Coronary artery (tissue), 2 donors: ENCODE results near the gene KCNK3.

Source experiments
- DNase-seq: peaks from one replicate; pipeline ENCODE4 v3.0.0-alpha.2; 2017; ENCODE audit warnings: low spot score
- H3K27ac ChIP-seq, 2 donors: fragments of 200-600 bp; sonication (generic); one replicate each; pipeline ENCODE4 v1.5.1; 2016 to 2019
- H3K4me3 ChIP-seq: fragments of 200-600 bp; sonication (generic); 2 replicates; pipeline ENCODE4 v1.5.1; 2016; ENCODE audit warnings: mild to moderate bottlenecking, moderate library complexity
- TF ChIP-seq, protein P1 (sequence below): fragments of 200-600 bp; sonication (generic); IDR thresholded peaks from one replicate; pipeline ENCODE4 v1.5.1; 2019; ENCODE audit warnings: antibody characterized with exemption

Gene KCNK3

DNA sequence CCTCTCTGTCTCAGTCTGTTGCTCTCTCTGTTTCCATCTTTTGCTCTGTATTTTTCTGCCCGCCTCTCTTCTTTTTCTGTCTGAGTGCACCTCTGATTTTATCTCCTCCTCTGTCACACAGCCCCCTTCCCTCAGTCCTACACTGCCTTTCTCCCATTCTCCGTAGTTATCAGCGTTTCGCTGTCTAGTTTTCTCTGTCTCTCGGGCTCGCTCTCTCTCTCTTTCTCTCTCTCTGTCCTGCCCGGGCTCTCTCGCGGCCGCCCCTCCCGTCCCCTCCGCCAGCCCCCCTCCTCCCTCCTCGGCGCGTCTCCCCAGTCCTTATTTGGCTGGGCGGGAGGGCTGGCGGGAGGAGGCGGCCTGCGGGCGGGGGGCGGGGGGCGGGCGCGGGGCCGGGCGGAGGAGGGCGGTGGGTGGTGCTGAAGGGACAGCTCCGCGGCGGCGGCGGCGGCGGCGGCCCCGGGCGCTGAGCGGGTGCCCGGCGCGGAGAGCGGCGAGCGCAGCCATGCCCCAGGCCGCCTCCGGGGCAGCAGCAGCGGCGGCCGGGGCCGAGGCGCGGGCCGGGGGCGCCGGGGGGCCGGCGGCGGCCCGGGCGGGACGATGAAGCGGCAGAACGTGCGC, at the start of gene KCNK3:
Gene KCNK3 (plus strand): TSS at position 444 of the 618 bp plus-strand sequence. CDS start 154 bp downstream, at position 598.
- peak within 1 kb of the TSS; percentile 84 to 94 for H3K27ac ChIP-seq
- peak within 1 kb of the TSS; percentile 73 for H3K4me3 ChIP-seq
- TF ChIP-seq, protein P1, sequence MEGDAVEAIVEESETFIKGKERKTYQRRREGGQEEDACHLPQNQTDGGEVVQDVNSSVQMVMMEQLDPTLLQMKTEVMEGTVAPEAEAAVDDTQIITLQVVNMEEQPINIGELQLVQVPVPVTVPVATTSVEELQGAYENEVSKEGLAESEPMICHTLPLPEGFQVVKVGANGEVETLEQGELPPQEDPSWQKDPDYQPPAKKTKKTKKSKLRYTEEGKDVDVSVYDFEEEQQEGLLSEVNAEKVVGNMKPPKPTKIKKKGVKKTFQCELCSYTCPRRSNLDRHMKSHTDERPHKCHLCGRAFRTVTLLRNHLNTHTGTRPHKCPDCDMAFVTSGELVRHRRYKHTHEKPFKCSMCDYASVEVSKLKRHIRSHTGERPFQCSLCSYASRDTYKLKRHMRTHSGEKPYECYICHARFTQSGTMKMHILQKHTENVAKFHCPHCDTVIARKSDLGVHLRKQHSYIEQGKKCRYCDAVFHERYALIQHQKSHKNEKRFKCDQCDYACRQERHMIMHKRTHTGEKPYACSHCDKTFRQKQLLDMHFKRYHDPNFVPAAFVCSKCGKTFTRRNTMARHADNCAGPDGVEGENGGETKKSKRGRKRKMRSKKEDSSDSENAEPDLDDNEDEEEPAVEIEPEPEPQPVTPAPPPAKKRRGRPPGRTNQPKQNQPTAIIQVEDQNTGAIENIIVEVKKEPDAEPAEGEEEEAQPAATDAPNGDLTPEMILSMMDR: no peak
- peak; percentile 84 for DNase-seq

DNA sequence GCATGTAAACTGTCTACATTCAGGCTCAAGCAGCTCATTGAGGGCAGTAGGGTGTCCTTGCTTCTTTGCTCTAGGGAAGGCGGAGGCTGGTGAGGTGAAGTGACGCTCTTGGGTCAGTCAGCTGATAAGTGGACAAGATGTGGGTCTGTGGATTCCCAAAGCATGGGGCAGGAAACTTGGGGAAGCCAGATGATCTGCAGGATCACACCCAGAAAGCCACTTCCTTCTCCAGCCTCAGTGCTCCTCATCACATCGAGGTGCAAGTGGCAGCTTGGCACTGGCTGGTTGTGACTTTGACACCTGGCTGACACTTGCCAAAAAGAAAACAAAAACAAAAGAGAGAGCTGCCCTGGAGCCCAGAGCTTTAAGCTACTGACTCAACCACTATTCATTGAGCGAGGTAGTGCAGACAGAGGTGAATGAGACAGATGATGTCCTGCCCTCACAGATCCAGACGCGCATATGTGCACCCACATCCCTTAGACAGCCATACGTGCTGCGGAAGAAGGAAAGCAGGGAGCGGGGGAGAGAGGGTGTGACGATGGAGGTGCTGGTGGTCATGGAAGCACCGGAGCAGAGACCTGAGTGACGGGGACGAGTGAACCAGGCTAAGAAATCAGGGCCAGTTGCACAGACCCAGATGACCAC, 48.2 kb upstream of the KCNK3 start:
- TF ChIP-seq, protein P1: no peak
- no peak for DNase-seq
- no peak overlapping the region for H3K27ac ChIP-seq
- no peak overlapping the region for H3K4me3 ChIP-seq

DNA sequence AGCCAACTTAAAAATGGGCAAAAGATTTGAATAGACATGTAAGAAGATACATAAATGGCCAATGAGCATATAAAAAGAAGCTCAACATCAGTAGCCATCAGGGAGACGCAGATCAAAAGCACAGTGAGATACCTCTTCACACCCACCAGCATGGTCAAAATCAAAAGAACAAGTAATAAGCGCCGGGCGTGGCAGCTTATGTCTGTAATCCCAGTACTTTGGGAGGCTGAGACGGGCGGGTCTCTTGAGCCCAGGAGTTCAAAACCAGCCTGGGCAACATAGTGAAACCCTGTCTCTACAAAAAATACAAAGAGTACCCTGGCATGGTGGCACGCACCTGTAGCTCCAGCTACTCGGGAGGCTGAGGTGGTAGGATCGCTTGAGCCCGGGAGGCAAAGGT, 46.8 kb upstream of the KCNK3 start:
- no peak overlapping the region for H3K4me3 ChIP-seq
- no peak overlapping the region for H3K27ac ChIP-seq
- no peak for DNase-seq
- TF ChIP-seq, protein P1: no peak

DNA sequence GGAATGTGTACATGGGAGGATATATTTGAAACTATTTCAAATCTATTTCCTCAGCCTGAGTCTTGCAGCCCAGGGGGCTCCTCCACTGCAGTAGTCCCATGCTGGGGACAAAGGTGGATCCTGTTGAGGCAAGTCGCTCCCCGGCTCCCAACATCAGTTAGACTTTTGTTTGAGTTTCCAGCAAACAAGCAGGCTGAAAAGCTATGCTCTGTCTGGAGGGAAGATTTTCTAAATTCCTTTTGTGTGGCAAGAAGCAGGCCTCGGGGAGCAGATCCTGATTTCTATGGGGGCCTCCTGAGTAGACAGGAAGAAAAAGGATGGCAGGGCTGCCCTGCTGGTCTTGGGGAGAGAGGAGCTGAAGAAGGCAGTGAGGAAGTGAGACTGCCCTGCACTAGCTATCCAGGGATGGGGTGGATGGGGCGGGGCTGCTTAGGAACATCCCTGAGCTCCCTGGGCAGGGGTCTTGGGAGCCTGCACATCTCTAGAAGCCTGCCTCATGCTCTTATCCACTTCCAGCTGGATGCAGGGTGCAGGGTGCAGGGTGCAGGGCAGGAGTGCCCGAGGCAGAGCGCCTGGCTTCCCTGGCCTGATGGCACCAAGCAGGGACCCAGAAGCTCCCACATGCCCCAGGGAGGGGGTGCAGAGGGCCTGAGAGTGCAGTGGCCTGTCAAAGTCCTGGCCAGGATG, 45.4 kb upstream of the KCNK3 start:
- peak; percentile 53 for DNase-seq
- Histone ChIP-seq H3K27ac (no peak overlapping the region), H3K4me3 (no peak overlapping the region)
- TF ChIP-seq, protein P1: no peak

DNA sequence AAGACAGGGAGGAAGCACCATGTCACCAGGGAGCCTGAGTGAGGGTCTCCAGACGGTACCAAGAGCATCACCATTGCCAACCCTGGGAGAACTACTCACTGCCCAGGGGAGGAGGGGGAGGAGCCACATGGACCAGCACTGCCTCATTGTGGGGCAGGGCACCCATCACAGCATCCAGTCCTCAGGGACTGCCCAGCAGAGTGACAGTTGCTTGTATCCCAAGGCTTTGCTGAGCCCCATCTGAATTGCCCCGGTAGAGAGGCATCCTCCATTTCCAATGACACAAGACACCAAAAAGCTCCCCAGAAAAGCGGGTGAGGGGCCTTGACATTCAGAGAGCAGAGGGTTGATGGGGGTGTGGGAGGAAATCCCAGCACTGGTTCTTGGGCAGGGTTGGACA, 44.5 kb upstream of the KCNK3 start:
- Histone ChIP-seq H3K4me3 (no peak overlapping the region), H3K27ac (no peak overlapping the region)
- peak; percentile 21 for DNase-seq
- TF ChIP-seq, protein P1: no peak

DNA sequence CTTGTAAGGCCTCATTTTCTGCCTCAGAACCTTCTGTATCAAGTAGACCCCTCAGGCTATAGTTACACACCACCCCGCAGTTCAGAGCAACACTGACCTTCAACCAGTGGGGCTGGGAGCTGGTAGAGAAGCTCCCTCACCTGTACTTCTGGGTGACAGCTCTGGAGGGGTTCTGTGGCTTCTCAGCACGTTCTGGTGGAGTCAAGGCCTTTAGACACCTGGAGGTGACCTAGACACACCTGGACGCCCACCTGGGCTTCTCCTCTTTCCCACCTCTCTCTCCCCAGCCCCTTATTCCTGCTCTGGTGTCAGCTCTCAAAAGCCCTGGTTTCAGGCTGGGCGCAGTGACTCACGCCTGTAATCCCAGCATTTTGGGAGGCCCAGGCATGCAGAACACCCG, 44.0 kb upstream of the KCNK3 start:
- TF ChIP-seq, protein P1: no peak
- H3K4me3 ChIP-seq: no peak overlapping the region
- peak; percentile 31 for DNase-seq
- no peak overlapping the region for H3K27ac ChIP-seq
